ENCODE data around the gene APBB1IP. TPM values are rescaled to one million over a fixed set of nuclear protein-coding genes. Genes with fewer than 3 reads are reported as not detected.

The APBB1IP gene
- total RNA-seq, 2 experiments from 2014 or later = 44.5 to 45.6 TPM

DNA sequence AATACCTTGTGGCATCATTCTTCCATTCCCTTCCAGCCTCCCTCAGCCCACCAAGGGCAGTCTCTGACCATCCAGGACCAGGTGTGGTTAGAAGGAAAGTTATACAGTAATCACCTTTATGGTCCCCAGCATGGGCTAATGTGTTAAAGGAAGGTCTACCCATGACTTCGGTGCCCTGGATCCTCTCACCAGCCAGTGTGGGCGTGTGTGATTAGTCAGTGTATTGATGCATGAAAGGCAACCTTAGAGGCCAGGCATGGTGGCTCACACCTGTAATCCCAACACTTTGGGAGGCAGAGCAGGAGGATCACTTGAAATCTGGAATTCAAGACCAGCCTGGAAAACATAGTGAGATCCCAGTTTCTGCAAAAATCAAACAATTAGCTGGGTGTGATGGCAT is 88.9 kb downstream of the APBB1IP start:
- Mint-ChIP-seq H3K27ac (no peak overlapping the region), H3K4me3 (no peak overlapping the region), H3K4me1 (ENCODE audit: low read depth) (peaks cover 23% of the 10 kb centered on the region), H3K36me3 (ENCODE audit: low read depth) (peaks cover 83% of the 10 kb centered on the region), H3K9me3 (no peaks in the 10 kb centered on the region), H3K27me3 (no peaks in the 10 kb centered on the region)
- ATAC-seq (ENCODE audit: poor library complexity) (no peak), DNase-seq (no peak)
- Histone ChIP-seq H3K27ac (ENCODE audit: low read depth in 1 of 2, low read length in 2 of 2) (no peak overlapping the region), H3K4me3 (ENCODE audit: low read length) (no peak overlapping the region), H3K27me3 (ENCODE audit: control insufficient read depth in 1 of 2, insufficient read depth in 2 of 2, low read length in 2 of 2) (no peaks in the 10 kb centered on the region), H3K4me1 (ENCODE audit: insufficient read depth, low read length) (no peaks in the 10 kb centered on the region), H3K9me3 (ENCODE audit: control insufficient read depth in 1 of 2, insufficient read depth in 1 of 2, low read length in 2 of 2) (no peaks in the 10 kb centered on the region), H3K36me3 (ENCODE audit: insufficient read depth, low read length) (peaks cover 77% of the 10 kb centered on the region)
- CTCF ChIA-PET = interaction anchor here (0.6 to 0.7 kb wide), 2 partner anchors 23 to 55 kb away, joined by 3 to 4 read pairs; no protein-coding TSS in a partner anchor
- intact Hi-C loops (cut with DNase I, micrococcal nuclease) = no loop called here
- POLR2A ChIA-PET = no interaction called here
- TF ChIP-seq, protein P1, sequence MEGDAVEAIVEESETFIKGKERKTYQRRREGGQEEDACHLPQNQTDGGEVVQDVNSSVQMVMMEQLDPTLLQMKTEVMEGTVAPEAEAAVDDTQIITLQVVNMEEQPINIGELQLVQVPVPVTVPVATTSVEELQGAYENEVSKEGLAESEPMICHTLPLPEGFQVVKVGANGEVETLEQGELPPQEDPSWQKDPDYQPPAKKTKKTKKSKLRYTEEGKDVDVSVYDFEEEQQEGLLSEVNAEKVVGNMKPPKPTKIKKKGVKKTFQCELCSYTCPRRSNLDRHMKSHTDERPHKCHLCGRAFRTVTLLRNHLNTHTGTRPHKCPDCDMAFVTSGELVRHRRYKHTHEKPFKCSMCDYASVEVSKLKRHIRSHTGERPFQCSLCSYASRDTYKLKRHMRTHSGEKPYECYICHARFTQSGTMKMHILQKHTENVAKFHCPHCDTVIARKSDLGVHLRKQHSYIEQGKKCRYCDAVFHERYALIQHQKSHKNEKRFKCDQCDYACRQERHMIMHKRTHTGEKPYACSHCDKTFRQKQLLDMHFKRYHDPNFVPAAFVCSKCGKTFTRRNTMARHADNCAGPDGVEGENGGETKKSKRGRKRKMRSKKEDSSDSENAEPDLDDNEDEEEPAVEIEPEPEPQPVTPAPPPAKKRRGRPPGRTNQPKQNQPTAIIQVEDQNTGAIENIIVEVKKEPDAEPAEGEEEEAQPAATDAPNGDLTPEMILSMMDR (IDR thresholded peaks at IDR 0.05) = no peak

DNA sequence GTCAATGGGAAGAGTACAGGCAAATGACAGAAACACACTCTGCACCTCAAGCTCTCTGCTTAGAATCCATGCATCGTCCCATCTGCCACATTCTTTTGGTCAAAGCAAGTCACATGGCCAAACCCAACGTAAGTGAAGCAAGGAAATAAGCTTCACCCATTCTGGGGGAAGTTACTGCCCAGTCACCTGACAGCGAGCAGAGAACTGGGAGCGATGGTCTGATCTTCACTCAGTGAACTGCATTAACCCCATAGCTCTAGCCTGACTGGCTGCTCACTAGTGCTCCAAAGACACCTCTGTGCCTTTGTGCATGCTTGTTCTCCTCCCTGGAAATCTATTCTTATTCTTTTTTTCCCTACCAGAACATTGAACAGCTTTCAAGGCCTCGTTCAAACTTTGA is 89.9 kb downstream of the APBB1IP start:
- ChIA-PET POLR2A (no interaction called here), CTCF (no interaction called here)
- no peaks in the 10 kb centered on the region for H3K27me3 ChIP-seq (ENCODE audit: control insufficient read depth in 1 of 2, insufficient read depth in 2 of 2, low read length in 2 of 2)
- H3K4me3 Mint-ChIP-seq = no peak overlapping the region
- no peaks in the 10 kb centered on the region for H3K9me3 ChIP-seq (ENCODE audit: control insufficient read depth in 1 of 2, insufficient read depth in 1 of 2, low read length in 2 of 2)
- TF ChIP-seq, protein P1 (IDR thresholded peaks at IDR 0.05) = no peak
- H3K4me1 ChIP-seq (ENCODE audit: insufficient read depth, low read length) = no peaks in the 10 kb centered on the region
- H3K9me3 Mint-ChIP-seq = no peaks in the 10 kb centered on the region
- H3K27ac ChIP-seq (ENCODE audit: low read depth in 1 of 2, low read length in 2 of 2) = no peak overlapping the region
- H3K27me3 Mint-ChIP-seq = no peaks in the 10 kb centered on the region
- peaks cover 22% of the 10 kb centered on the region for H3K4me1 Mint-ChIP-seq (ENCODE audit: low read depth)
- intact Hi-C loops (cut with DNase I, micrococcal nuclease) = no loop called here
- ATAC-seq (ENCODE audit: poor library complexity) (no peak), DNase-seq (no peak)
- H3K36me3 Mint-ChIP-seq (ENCODE audit: low read depth) = peaks cover 81% of the 10 kb centered on the region
- H3K4me3 ChIP-seq (ENCODE audit: low read length) = no peak overlapping the region
- H3K27ac Mint-ChIP-seq = peak overlapping the region; percentile 66
- H3K36me3 ChIP-seq (ENCODE audit: insufficient read depth, low read length) = peaks cover 81% of the 10 kb centered on the region

DNA sequence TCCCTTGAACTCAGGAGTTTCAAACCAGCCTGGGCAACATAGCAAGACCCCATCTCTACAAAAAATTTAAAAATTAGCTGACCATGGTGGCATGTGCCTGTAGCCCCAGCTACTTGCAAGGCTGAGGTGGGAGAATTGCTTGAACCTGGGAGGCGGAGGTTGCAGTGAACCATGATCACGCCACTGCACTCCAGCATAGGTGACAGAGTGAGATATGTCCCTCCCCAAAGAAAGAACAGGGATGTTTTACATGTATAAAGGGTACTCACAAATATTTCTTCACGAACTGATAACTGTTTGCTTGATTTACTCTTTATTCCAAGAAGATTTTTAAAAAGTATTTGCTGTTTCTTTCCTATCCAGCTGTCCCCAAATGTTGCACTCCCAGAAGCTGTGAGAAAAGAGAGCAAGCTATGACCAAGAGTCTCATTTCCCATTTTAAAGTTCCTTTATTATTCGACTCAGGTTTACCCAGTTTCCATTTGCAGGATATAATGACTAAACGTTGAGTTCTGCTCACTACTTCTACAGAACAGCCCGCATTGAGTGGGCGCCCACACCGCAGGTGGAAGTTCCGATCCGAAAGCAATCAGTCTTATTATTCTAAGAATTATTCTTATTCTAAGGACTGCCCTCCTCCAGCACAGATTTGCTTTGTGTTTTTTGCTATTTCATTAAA is 90.7 kb downstream of the APBB1IP start:
- Mint-ChIP-seq H3K4me3 (no peak overlapping the region), H3K27me3 (no peaks in the 10 kb centered on the region), H3K36me3 (ENCODE audit: low read depth) (peaks cover 81% of the 10 kb centered on the region), H3K4me1 (ENCODE audit: low read depth) (peaks cover 25% of the 10 kb centered on the region), H3K27ac (peak overlapping the region; percentile 66), H3K9me3 (no peaks in the 10 kb centered on the region)
- POLR2A ChIA-PET = interaction anchor here (0.7 kb wide), 1 partner anchor 21 kb away, joined by 3 read pairs; no protein-coding TSS in a partner anchor
- Histone ChIP-seq H3K27me3 (ENCODE audit: control insufficient read depth in 1 of 2, insufficient read depth in 2 of 2, low read length in 2 of 2) (no peaks in the 10 kb centered on the region), H3K36me3 (ENCODE audit: insufficient read depth, low read length) (peaks cover 81% of the 10 kb centered on the region), H3K4me3 (ENCODE audit: low read length) (no peak overlapping the region), H3K4me1 (ENCODE audit: insufficient read depth, low read length) (no peaks in the 10 kb centered on the region), H3K9me3 (ENCODE audit: control insufficient read depth in 1 of 2, insufficient read depth in 1 of 2, low read length in 2 of 2) (no peaks in the 10 kb centered on the region), H3K27ac (ENCODE audit: low read depth in 1 of 2, low read length in 2 of 2) (no peak overlapping the region)
- CTCF ChIA-PET = no interaction called here
- intact Hi-C loops (cut with DNase I, micrococcal nuclease) = no loop called here
- ATAC-seq (ENCODE audit: poor library complexity) (no peak), DNase-seq (peak in 1 of 14 experiments; percentile 10)
- TF ChIP-seq, protein P1 (IDR thresholded peaks at IDR 0.05) = no peak

All from CD4-positive, alpha-beta T cell (primary cell).